ENCODE results near the gene P2RY6. TPM values are rescaled to one million over a fixed set of nuclear protein-coding genes. Genes with fewer than 3 reads are reported as not detected.

Gene P2RY6
- total RNA-seq, 2 experiments from 2014 or later: not detected

GRCh38 chr11:73225001-73225686 lies 47.0 kb upstream of the P2RY6 start:
- no peaks in the 10 kb centered on the region for H4K20me1 ChIP-seq (ENCODE audit: insufficient read depth, low read length)
- no peak overlapping the region for H3K4me3 ChIP-seq (ENCODE audit: low read depth, low read length, poor library complexity, severe bottlenecking)
- BruUV-seq (replicated peaks): no TSS peak
- H3K9me3 ChIP-seq (ENCODE audit: low read length): no peaks in the 10 kb centered on the region
- no peak overlapping the region for H3K27ac ChIP-seq (ENCODE audit: low read depth, low read length, poor library complexity, severe bottlenecking)
- H3K79me2 ChIP-seq (ENCODE audit: insufficient read depth, low read depth, low read length): no peaks in the 10 kb centered on the region
- CTCF ChIA-PET (ENCODE audit: unreplicated experiment): no interaction called here
- TF ChIP-seq EZH2phosphoT487 (IDR thresholded peaks at IDR 0.05; ENCODE audit: borderline replicate concordance, low read depth, low read length): no peak
- TF ChIP-seq, protein P1, sequence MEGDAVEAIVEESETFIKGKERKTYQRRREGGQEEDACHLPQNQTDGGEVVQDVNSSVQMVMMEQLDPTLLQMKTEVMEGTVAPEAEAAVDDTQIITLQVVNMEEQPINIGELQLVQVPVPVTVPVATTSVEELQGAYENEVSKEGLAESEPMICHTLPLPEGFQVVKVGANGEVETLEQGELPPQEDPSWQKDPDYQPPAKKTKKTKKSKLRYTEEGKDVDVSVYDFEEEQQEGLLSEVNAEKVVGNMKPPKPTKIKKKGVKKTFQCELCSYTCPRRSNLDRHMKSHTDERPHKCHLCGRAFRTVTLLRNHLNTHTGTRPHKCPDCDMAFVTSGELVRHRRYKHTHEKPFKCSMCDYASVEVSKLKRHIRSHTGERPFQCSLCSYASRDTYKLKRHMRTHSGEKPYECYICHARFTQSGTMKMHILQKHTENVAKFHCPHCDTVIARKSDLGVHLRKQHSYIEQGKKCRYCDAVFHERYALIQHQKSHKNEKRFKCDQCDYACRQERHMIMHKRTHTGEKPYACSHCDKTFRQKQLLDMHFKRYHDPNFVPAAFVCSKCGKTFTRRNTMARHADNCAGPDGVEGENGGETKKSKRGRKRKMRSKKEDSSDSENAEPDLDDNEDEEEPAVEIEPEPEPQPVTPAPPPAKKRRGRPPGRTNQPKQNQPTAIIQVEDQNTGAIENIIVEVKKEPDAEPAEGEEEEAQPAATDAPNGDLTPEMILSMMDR (conservative IDR thresholded peaks at IDR 0.05; ENCODE audit: low read length): no peak
- no peak overlapping the region for H2AFZ ChIP-seq (ENCODE audit: low read length)
- DNase-seq (ENCODE audit: low spot score): no peak
- H3K4me1 ChIP-seq (ENCODE audit: insufficient read depth, low read length, poor library complexity, severe bottlenecking): no peaks in the 10 kb centered on the region
- POLR2A ChIA-PET: interaction anchor here (0.9 kb wide), 1 partner anchor 50 kb away, joined by 4 read pairs; no protein-coding TSS in a partner anchor
- H3K4me2 ChIP-seq (ENCODE audit: low read length): no peak overlapping the region
- no peaks in the 10 kb centered on the region for H3K9me2 ChIP-seq (ENCODE audit: insufficient read depth, low read length)
- no peaks in the 10 kb centered on the region for H3K36me3 ChIP-seq (ENCODE audit: insufficient read depth, low read length)
- intact Hi-C loops (cut with micrococcal nuclease; ENCODE audit: unreplicated experiment): no loop called here

DNA sequence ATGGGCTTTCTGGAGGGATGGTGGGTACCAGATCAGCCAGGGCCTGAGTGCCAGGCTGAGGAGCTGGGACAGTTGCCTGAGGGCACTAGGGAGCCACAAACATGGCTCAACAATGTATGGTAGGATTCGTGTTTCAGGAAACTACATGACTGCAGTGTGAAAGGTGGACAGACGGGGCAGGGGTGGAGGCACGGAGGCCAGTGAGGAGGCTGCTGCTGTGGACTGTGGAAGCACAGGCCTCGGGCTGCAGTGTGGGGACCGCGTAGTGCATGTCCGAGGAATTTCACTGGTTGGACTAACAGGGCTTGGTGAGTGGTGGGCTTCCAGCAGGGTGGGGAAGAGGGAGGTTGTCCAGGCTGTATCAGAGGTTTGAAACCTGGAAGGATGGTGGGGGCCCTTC lies 46.3 kb upstream of the P2RY6 start:
- H3K4me3 ChIP-seq (ENCODE audit: low read depth, low read length, poor library complexity, severe bottlenecking): no peak overlapping the region
- ChIA-PET POLR2A (no interaction called here), CTCF (ENCODE audit: unreplicated experiment) (no interaction called here)
- no peaks in the 10 kb centered on the region for H3K36me3 ChIP-seq (ENCODE audit: insufficient read depth, low read length)
- no peaks in the 10 kb centered on the region for H4K20me1 ChIP-seq (ENCODE audit: insufficient read depth, low read length)
- H2AFZ ChIP-seq (ENCODE audit: low read length): no peak overlapping the region
- intact Hi-C loops (cut with micrococcal nuclease; ENCODE audit: unreplicated experiment): no loop called here
- no peaks in the 10 kb centered on the region for H3K79me2 ChIP-seq (ENCODE audit: insufficient read depth, low read depth, low read length)
- H3K9me2 ChIP-seq (ENCODE audit: insufficient read depth, low read length): no peaks in the 10 kb centered on the region
- DNase-seq (ENCODE audit: low spot score): no peak
- H3K9me3 ChIP-seq (ENCODE audit: low read length): no peaks in the 10 kb centered on the region
- no peak overlapping the region for H3K27ac ChIP-seq (ENCODE audit: low read depth, low read length, poor library complexity, severe bottlenecking)
- BruUV-seq (replicated peaks): no TSS peak
- no peak for TF ChIP-seq EZH2phosphoT487 (IDR thresholded peaks at IDR 0.05; ENCODE audit: borderline replicate concordance, low read depth, low read length)
- TF ChIP-seq, protein P1 (conservative IDR thresholded peaks at IDR 0.05; ENCODE audit: low read length): no peak
- no peak overlapping the region for H3K4me2 ChIP-seq (ENCODE audit: low read length)
- H3K4me1 ChIP-seq (ENCODE audit: insufficient read depth, low read length, poor library complexity, severe bottlenecking): no peaks in the 10 kb centered on the region

DNA sequence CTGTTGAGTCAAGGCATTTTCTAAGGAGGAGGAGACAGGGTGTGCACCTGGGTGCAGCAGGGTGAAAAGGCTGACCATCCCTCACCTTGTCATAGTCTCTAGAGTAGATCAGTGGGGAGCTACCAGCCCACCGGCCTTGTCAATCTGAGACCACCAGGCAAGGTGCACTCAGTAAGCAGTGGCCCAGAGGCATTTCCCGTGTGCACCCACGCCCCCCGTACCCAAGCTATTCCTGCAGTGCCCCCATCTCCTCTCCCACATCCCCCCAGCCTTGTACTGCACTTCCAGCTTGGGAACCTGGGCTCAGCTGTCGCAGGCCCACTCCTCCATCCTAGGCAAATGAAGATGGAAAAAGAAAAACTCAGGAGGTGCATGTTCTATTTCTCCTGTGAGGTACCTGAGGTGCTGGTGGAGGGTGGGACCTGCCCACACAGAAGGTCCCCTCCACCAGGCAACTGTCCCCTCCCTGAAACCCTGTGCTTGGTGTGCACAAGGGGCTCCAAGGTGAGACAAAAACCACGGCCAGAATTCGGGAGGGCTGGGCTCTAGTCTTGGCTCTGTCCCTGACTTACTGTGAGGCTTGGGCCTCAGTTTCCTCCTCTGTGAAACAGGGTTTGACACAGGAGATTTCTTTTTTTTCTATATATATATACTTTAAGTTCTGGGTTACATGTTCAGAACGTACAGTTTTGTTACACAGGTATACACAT lies 45.7 kb upstream of the P2RY6 start:
- Histone ChIP-seq H3K9me2 (ENCODE audit: insufficient read depth, low read length) (no peaks in the 10 kb centered on the region), H4K20me1 (ENCODE audit: insufficient read depth, low read length) (no peaks in the 10 kb centered on the region), H3K27ac (ENCODE audit: low read depth, low read length, poor library complexity, severe bottlenecking) (no peak overlapping the region), H3K79me2 (ENCODE audit: insufficient read depth, low read depth, low read length) (no peaks in the 10 kb centered on the region), H2AFZ (ENCODE audit: low read length) (no peak overlapping the region), H3K36me3 (ENCODE audit: insufficient read depth, low read length) (no peaks in the 10 kb centered on the region), H3K4me2 (ENCODE audit: low read length) (no peak overlapping the region), H3K4me1 (ENCODE audit: insufficient read depth, low read length, poor library complexity, severe bottlenecking) (no peaks in the 10 kb centered on the region), H3K9me3 (ENCODE audit: low read length) (no peaks in the 10 kb centered on the region), H3K4me3 (ENCODE audit: low read depth, low read length, poor library complexity, severe bottlenecking) (no peak overlapping the region)
- no peak for DNase-seq (ENCODE audit: low spot score)
- TF ChIP-seq, protein P1 (conservative IDR thresholded peaks at IDR 0.05; ENCODE audit: low read length): no peak
- no peak for TF ChIP-seq EZH2phosphoT487 (IDR thresholded peaks at IDR 0.05; ENCODE audit: borderline replicate concordance, low read depth, low read length)
- CTCF ChIA-PET (ENCODE audit: unreplicated experiment): no interaction called here
- intact Hi-C loops (cut with micrococcal nuclease; ENCODE audit: unreplicated experiment): no loop called here
- no TSS peak for BruUV-seq (replicated peaks)
- POLR2A ChIA-PET: interaction anchor here (0.6 kb wide), 1 partner anchor 620 kb away, joined by 4 read pairs; no protein-coding TSS in a partner anchor
